ENCODE data around the gene REPIN1. TPM values are rescaled to one million over a fixed set of nuclear protein-coding genes. Genes with fewer than 3 reads are reported as not detected.

The REPIN1 gene
- total and polyA plus RNA-seq, 7 donors = 50.9 to 131 (median 56.5) TPM

- TF ChIP-seq POLR2A (IDR thresholded peaks at IDR 0.05) = no peak
- TF ChIP-seq POLR2AphosphoS5 (IDR thresholded peaks at IDR 0.05) = no peak
- no peak for TF ChIP-seq CTCF (IDR thresholded peaks at IDR 0.05)
- no peak for TF ChIP-seq EP300 (IDR thresholded peaks at IDR 0.05)
- Histone ChIP-seq H3K36me3 (no peaks in the 10 kb centered on the region), H3K4me3 (no peak overlapping the region), H3K27me3 (no peaks in the 10 kb centered on the region), H3K9me3 (no peaks in the 10 kb centered on the region), H3K27ac (no peak overlapping the region), H3K4me1 (peaks cover 0 to 7% (median 2%) of the 10 kb centered on the region in 4 donors)
- no peak for DNase-seq
- intact Hi-C loops (cut with DNase I) = loop anchor here (2.0 to 10.0 kb wide), 2 partner anchors 31 to 135 kb away; no protein-coding TSS in a partner anchor
- 67 to 87% methylated on average over 2 of the region's 2 CpGs for WGBS, 2 donors
These were observed 51.6 kb downstream of the REPIN1 start for GRCh38 chr7:150420242-150420641.

GRCh38 chr7:150420987-150421674 is 52.5 kb downstream of the REPIN1 start:
- peak; percentile 90 for DNase-seq
- Histone ChIP-seq H3K4me1 (peaks cover 0 to 7% (median 2%) of the 10 kb centered on the region in 4 donors), H3K36me3 (no peaks in the 10 kb centered on the region), H3K27ac (no peak overlapping the region), H3K4me3 (no peak overlapping the region), H3K27me3 (no peaks in the 10 kb centered on the region), H3K9me3 (no peaks in the 10 kb centered on the region)
- intact Hi-C loops (cut with DNase I) = loop anchor here (2.0 to 10.0 kb wide), 2 partner anchors 32 to 136 kb away; no protein-coding TSS in a partner anchor
- peak; percentile 52 to 85 (median 81) for TF ChIP-seq CTCF (IDR thresholded peaks at IDR 0.05)
- no peak for TF ChIP-seq EP300 (IDR thresholded peaks at IDR 0.05)
- TF ChIP-seq POLR2A (IDR thresholded peaks at IDR 0.05) = no peak
- 16 to 24% methylated on average over 27 of the region's 27 CpGs for WGBS, 2 donors

- no peak overlapping the region for H3K27ac ChIP-seq
- TF ChIP-seq POLR2AphosphoS5 (IDR thresholded peaks at IDR 0.05) (no peak), CTCF (IDR thresholded peaks at IDR 0.05) (no peak), POLR2A (IDR thresholded peaks at IDR 0.05) (no peak), EP300 (IDR thresholded peaks at IDR 0.05) (no peak)
- peak; percentile 54 for DNase-seq
- no peaks in the 10 kb centered on the region for H3K36me3 ChIP-seq
- no peaks in the 10 kb centered on the region for H3K27me3 ChIP-seq
- H3K4me1 ChIP-seq = peaks cover 0 to 7% (median 2%) of the 10 kb centered on the region in 4 donors
- intact Hi-C loops (cut with DNase I) = loop anchor here (2.0 to 10.0 kb wide), 2 partner anchors 33 to 137 kb away; no protein-coding TSS in a partner anchor
- no peaks in the 10 kb centered on the region for H3K9me3 ChIP-seq
- no peak overlapping the region for H3K4me3 ChIP-seq
- WGBS, 2 donors = 82 to 84% methylated on average over 17 of the region's 17 CpGs
These were observed 53.2 kb downstream of the REPIN1 start for GRCh38 chr7:150421831-150422230.

Other genes starting within 250 kb of the REPIN1 start
- gene LRRC61, start 45.5 kb upstream of the REPIN1 start, total RNA-seq = 10 to 100 TPM; 10.3 to 14.0 (median 11.0) TPM
- 10 to 100 TPM in 2 of 3 donors, 1 to 10 TPM in 1; 4.4 to 18.6 (median 10.8) TPM for gene LRRC61, start 45.5 kb upstream of the REPIN1 start, polyA plus RNA-seq
- 10 to 100 TPM in 1 of 4 donors, 1 to 10 TPM in 3; 2.9 to 13.3 (median 8.3) TPM for gene ACTR3C, start 45.3 kb upstream of the REPIN1 start, total RNA-seq
- gene ACTR3C, start 45.3 kb upstream of the REPIN1 start, polyA plus RNA-seq = 10 to 100 TPM in 1 of 3 donors, 1 to 10 TPM in 2; 3.6 to 12.4 (median 5.3) TPM
- gene RARRES2, start 27.2 kb upstream of the REPIN1 start, total RNA-seq = 100 to 1,000 TPM; 257 to 447 (median 388) TPM
- gene RARRES2, start 27.2 kb upstream of the REPIN1 start, polyA plus RNA-seq = 100 to 1,000 TPM in 2 of 3 donors, 10 to 100 TPM in 1; 28.9 to 289 (median 132) TPM
- 10 to 100 TPM in 1 of 4 donors, 1 to 10 TPM in 3; 6.1 to 10.7 (median 6.9) TPM for gene ZNF775, start 10.5 kb downstream of the REPIN1 start, total RNA-seq
- 1 to 10 TPM; 3.0 to 6.1 (median 5.4) TPM for gene ZNF775, start 10.5 kb downstream of the REPIN1 start, polyA plus RNA-seq
- gene GIMAP8, start 81.8 kb downstream of the REPIN1 start, total RNA-seq = 1 to 10 TPM; 5.3 to 7.9 (median 7.2) TPM
- gene GIMAP8, start 81.8 kb downstream of the REPIN1 start, polyA plus RNA-seq = 10 to 100 TPM in 1 of 3 donors, 1 to 10 TPM in 2; 2.4 to 10.7 (median 2.8) TPM
- gene GIMAP7, start 146.1 kb downstream of the REPIN1 start, total RNA-seq = 10 to 100 TPM; 10.0 to 15.1 (median 13.3) TPM
- 10 to 100 TPM in 2 of 3 donors, 1 to 10 TPM in 1; 8.6 to 42.9 (median 12.6) TPM for gene GIMAP7, start 146.1 kb downstream of the REPIN1 start, polyA plus RNA-seq
- 10 to 100 TPM; 18.9 to 24.1 (median 22.2) TPM for gene GIMAP4, start 198.6 kb downstream of the REPIN1 start, total RNA-seq
- gene GIMAP4, start 198.6 kb downstream of the REPIN1 start, polyA plus RNA-seq = 10 to 100 TPM in 2 of 3 donors, 1 to 10 TPM in 1; 9.5 to 44.8 (median 11.4) TPM

Measured in sigmoid colon (tissue), 7 donors.